IMR-90 (cell line): ENCODE results near the gene ZACN. TPM values are rescaled to one million over a fixed set of nuclear protein-coding genes. Genes with fewer than 3 reads are reported as not detected.
A peak's percentile ranks its signal among the peaks of the same experiment; 100 is the strongest.

ENCODE experiments used
- ATAC-seq: fragments of 200-7000 bp; cut with Tn5 transposase; 2 replicates; pipeline ENCODE4 v1.9.1; 2020; ENCODE audit warnings: low read depth, mild to moderate bottlenecking, moderate library complexity
- BruUV-seq: library from RNA; stranded (reverse); fragments of 400-500 nt; replicated peaks from 2 replicates; lab custom pipeline; 2021; lab: Mats Ljungman, UMichigan
- CTCF ChIA-PET: fragments of 300-600 bp; formaldehyde crosslinking; extraction: SDS; loops from one replicate; lab custom pipeline; 2021; ENCODE audit warnings: antibody characterized with exemption; lab: Yijun Ruan, JAX
- POLR2A ChIA-PET: fragments of 300-600 bp; sonication (Branson Sonifier 250); formaldehyde crosslinking; loops from one replicate; lab custom pipeline; 2022; ENCODE audit warnings: antibody characterized with exemption; ENCODE audit not compliant: unreplicated experiment; lab: Charles Lee
- DNase-seq: peaks from one replicate; pipeline ENCODE4 v3.0.0; 2013
- H2AFZ ChIP-seq: replicated peaks from 2 replicates; pipeline ENCODE3; 2013; ENCODE audit warnings: low read length, mild to moderate bottlenecking; ENCODE audit not compliant: poor library complexity
- H2AK5ac ChIP-seq: 2 replicates; pipeline ENCODE4 v1.6.1; 2013; ENCODE audit warnings: low read depth, low read length, inconsistent platforms
- H2AK9ac ChIP-seq: replicated peaks from 2 replicates; pipeline ENCODE3; 2013; ENCODE audit warnings: mild to moderate bottlenecking, low read depth, low read length, moderate library complexity; ENCODE audit not compliant: poor library complexity
- H2BK120ac ChIP-seq: 2 replicates; pipeline ENCODE4 v1.6.1; 2013; ENCODE audit warnings: low read depth, low read length, inconsistent platforms
- H2BK15ac ChIP-seq: 3 replicates; pipeline ENCODE4 v1.6.1; 2013; ENCODE audit warnings: low read depth, low read length, inconsistent platforms
- H2BK20ac ChIP-seq: 2 replicates; pipeline ENCODE4 v1.6.1; 2013; ENCODE audit warnings: low read depth, mild to moderate bottlenecking, inconsistent platforms, low read length, moderate library complexity
- H2BK5ac ChIP-seq: 2 replicates; pipeline ENCODE4 v1.6.1; 2013; ENCODE audit warnings: mild to moderate bottlenecking, low read depth, low read length, inconsistent platforms; ENCODE audit not compliant: poor library complexity, severe bottlenecking
- H3K14ac ChIP-seq: replicated peaks from 2 replicates; pipeline ENCODE4 v1.6.1; 2013; ENCODE audit warnings: low read depth, low read length, inconsistent platforms
- H3K18ac ChIP-seq: 2 replicates; pipeline ENCODE4 v1.6.1; 2013; ENCODE audit warnings: low read depth, low read length, control low read depth
- H3K23ac ChIP-seq: 2 replicates; pipeline ENCODE4 v1.6.1; 2013; ENCODE audit warnings: low read depth, low read length, inconsistent platforms
- H3K27ac ChIP-seq: 2 replicates; pipeline ENCODE4 v1.5.1; 2013; ENCODE audit warnings: mild to moderate bottlenecking, control low read depth, low read length; ENCODE audit not compliant: insufficient read depth
- H3K27me3 ChIP-seq: 2 replicates; pipeline ENCODE4 v1.6.1; 2013; ENCODE audit warnings: low read length; ENCODE audit not compliant: control insufficient read depth, insufficient read depth
- H3K36me3 ChIP-seq: 2 replicates; pipeline ENCODE4 v1.6.1; 2013; ENCODE audit warnings: low read length, mixed read lengths; ENCODE audit not compliant: control insufficient read depth, insufficient read depth
- H3K4ac ChIP-seq: 2 replicates; pipeline ENCODE4 v1.6.1; 2013; ENCODE audit warnings: low read depth, low read length, inconsistent platforms
- H3K4me1 ChIP-seq: 2 replicates; pipeline ENCODE4 v1.6.1; 2013; ENCODE audit warnings: low read length, mixed read lengths; ENCODE audit not compliant: control insufficient read depth, insufficient read depth
- H3K4me2 ChIP-seq: 2 replicates; pipeline ENCODE4 v1.6.1; 2013; ENCODE audit warnings: low read depth, mild to moderate bottlenecking, control low read depth, low read length, moderate library complexity
- H3K4me3 ChIP-seq: 2 replicates; pipeline ENCODE4 v1.5.1; 2013; ENCODE audit warnings: low read depth, mild to moderate bottlenecking, control low read depth, low read length, moderate library complexity; ENCODE audit not compliant: insufficient read depth
- H3K56ac ChIP-seq: 2 replicates; pipeline ENCODE4 v1.6.1; 2013; ENCODE audit warnings: low read length, inconsistent platforms; ENCODE audit not compliant: insufficient read depth; ENCODE audit errors: extremely low read depth
- H3K79me1 ChIP-seq, 2 experiments: 2 replicates each; pipeline ENCODE4 v1.6.1; 2013; ENCODE audit warnings: low read length in 2 of 2, inconsistent platforms in 1 of 2, low read depth in 1 of 2
- H3K9ac ChIP-seq: 2 replicates; pipeline ENCODE4 v1.6.1; 2013; ENCODE audit warnings: low read depth, low read length, control low read depth
- H3K9me1 ChIP-seq: 2 replicates; pipeline ENCODE4 v1.6.1; 2013; ENCODE audit warnings: low read length, inconsistent platforms; ENCODE audit not compliant: insufficient read depth
- H3K9me3 ChIP-seq: 2 replicates; pipeline ENCODE4 v1.6.1; 2013; ENCODE audit warnings: low read length; ENCODE audit not compliant: control insufficient read depth, insufficient read depth
- H4K20me1 ChIP-seq: 2 replicates; pipeline ENCODE4 v1.6.1; 2013; ENCODE audit warnings: low read length, inconsistent platforms; ENCODE audit not compliant: insufficient read depth
- H4K5ac ChIP-seq: 2 replicates; pipeline ENCODE4 v1.6.1; 2013; ENCODE audit warnings: mild to moderate bottlenecking, low read depth, low read length, control low read depth
- H4K8ac ChIP-seq, 2 experiments: 2 replicates each; pipeline ENCODE4 v1.6.1; 2013; ENCODE audit warnings: low read depth in 2 of 2, low read length in 2 of 2, control low read depth in 1 of 2, inconsistent platforms in 1 of 2
- H4K91ac ChIP-seq: 2 replicates; pipeline ENCODE4 v1.6.1; 2013; ENCODE audit warnings: low read depth, low read length, inconsistent platforms; ENCODE audit not compliant: insufficient read depth
- CHD1 ChIP-seq: IDR thresholded peaks from 2 replicates; pipeline ENCODE4 v1.6.1; 2012; ENCODE audit warnings: low read depth, low read length, improper control_type of control experiment
- MAFK ChIP-seq: IDR thresholded peaks from 2 replicates; pipeline ENCODE4 v1.6.1; 2012; ENCODE audit warnings: low read depth, low read length, improper control_type of control experiment
- MAZ ChIP-seq: IDR thresholded peaks from 2 replicates; pipeline ENCODE4 v1.6.1; 2012; ENCODE audit warnings: low read depth, mild to moderate bottlenecking, low read length, improper control_type of control experiment, moderate library complexity, borderline replicate concordance
- MXI1 ChIP-seq: IDR thresholded peaks from 2 replicates; pipeline ENCODE4 v1.6.1; 2012; ENCODE audit warnings: low read depth, mild to moderate bottlenecking, low read length, moderate library complexity, borderline replicate concordance
- NFE2L2 ChIP-seq: fragments of 150-350 bp; IDR thresholded peaks from 2 replicates; pipeline ENCODE4 v1.6.1; 2016; ENCODE audit warnings: low read depth, mild to moderate bottlenecking, low read length
- POLR2A ChIP-seq: IDR thresholded peaks from 2 replicates; pipeline ENCODE4 v1.6.1; 2012; ENCODE audit warnings: mild to moderate bottlenecking, low read depth, low read length
- USF2 ChIP-seq: fragments of 150-350 bp; IDR thresholded peaks from 2 replicates; pipeline ENCODE4 v1.6.1; 2017; ENCODE audit warnings: mild to moderate bottlenecking, antibody characterized with exemption, low read length, low read depth
- WGBS, 2 experiments: methylation state at CpG; one replicate each; pipeline versions ENCODE4 v1.1.5 to v1.1.7; 2013; ENCODE audit warnings: missing lambda C conversion rate in 2 of 2; ENCODE audit not compliant: insufficient read length in 1 of 2; ENCODE audit errors: extremely low coverage in 2 of 2; 5-methylcytosine and 5-hydroxymethylcytosine counted together
- dilution Hi-C: fragments of 300-500 bp; cut with HindIII; formaldehyde crosslinking; loops from one replicate; pipeline ENCODE4 v1.14.3; 2018; ENCODE audit warnings: low sequenced_read_pairs; ENCODE audit not compliant: unreplicated experiment
- in situ Hi-C: fragments of 300-500 bp; cut with MboI; formaldehyde crosslinking; loops from 3 replicates; pipeline ENCODE4 v1.14.3; 2019; ENCODE audit warnings: low sequenced_read_pairs, inconsistent platforms, mixed read lengths
- intact Hi-C: fragments of 100-400 bp; cut with micrococcal nuclease; formaldehyde crosslinking; loops from 2 replicates; pipeline ENCODE4 v1.10.0; 2022
- polyA plus RNA-seq, 3 experiments: library from polyadenylated mRNA; depleted of rRNA; stranded (reverse); fragments of >200 nt; gene quantifications; 2 replicates each; pipeline ENCODE4 v1.2.3, GENCODE V29; 2012; ENCODE audit warnings: low replicate concordance in 1 of 3
- total RNA-seq: library from RNA; depleted of rRNA; stranded (reverse); fragments of >200 nt; gene quantifications from 2 replicates; pipeline ENCODE4 v1.2.3, GENCODE V29; 2012

Gene ZACN
- total and polyA plus RNA-seq, 2 of the 4 experiments (the other 2 are of a cell fraction), result not detected

GRCh38 chr17:76071531-76072147, 7.3 kb upstream of the ZACN start (continued):
- no peak; the same call in 1 of the 2 replicates for TF ChIP-seq MXI1
- no peak for TF ChIP-seq CHD1

- Histone ChIP-seq H3K4ac (peak within 1 kb of the TSS; percentile 88), H3K14ac (peak within 1 kb of the TSS; percentile 98), H2AFZ (peak within 1 kb of the TSS; percentile 99), H2AK9ac (peak within 1 kb of the TSS; percentile 93), H3K27me3 (peaks cover 36% of the 10 kb centered on the region), H3K9me3 (no peaks in the 10 kb centered on the region), H4K20me1 (peaks cover 10% of the 10 kb centered on the region), H3K18ac (peak within 1 kb of the TSS; percentile 40; the same call in 1 of the 2 replicates), H4K8ac (peak within 1 kb of the TSS; percentile 93 to 99), H2BK120ac (peak within 1 kb of the TSS; percentile 44), H3K9me1 (peaks cover 6% of the 10 kb centered on the region), H3K4me2 (peak within 1 kb of the TSS; percentile 99), H2BK5ac (peak within 1 kb of the TSS; percentile 81), H2BK20ac (no peak within 1 kb of the TSS), H2AK5ac (peak within 1 kb of the TSS; percentile 88), H3K56ac (peak within 1 kb of the TSS; percentile 85), H4K91ac (peak within 1 kb of the TSS; percentile 88), H3K36me3 (peaks cover 5% of the 10 kb centered on the region; the same call in 1 of the 2 replicates), H4K5ac (peak within 1 kb of the TSS; percentile 88), H3K9ac (peak within 1 kb of the TSS; percentile 92), H2BK15ac (no peak within 1 kb of the TSS; the same call in 2 of the 3 replicates), H3K27ac (peak within 1 kb of the TSS; percentile 76), H3K4me1 (peaks cover 3% of the 10 kb centered on the region; the same call in 1 of the 2 replicates), H3K4me3 (peak within 1 kb of the TSS; percentile 93), H3K23ac (peak within 1 kb of the TSS; percentile 89), H3K79me1 (peaks cover 0 to 27% of the 10 kb centered on the region in 2 experiments; a peak in 3 of 4 replicates)
- in situ Hi-C loops, result no loop called here
- DNase-seq, result peak; percentile 91
- peak; percentile 100 for ATAC-seq
- POLR2A ChIA-PET, result interaction anchor here (0.7 to 1.0 kb wide), 2 partner anchors 8 to 12 kb away, joined by 3 to 4 read pairs; no protein-coding TSS in a partner anchor
- intact Hi-C loops, result loop anchor here (5.0 to 10.0 kb wide), 2 partner anchors 35 to 168 kb away; partner anchors contain the start of gene MRPL38
- dilution Hi-C loops, result no loop called here
- 0% methylated on average over 21 of the region's 57 CpGs; no CpG with 5 or more reads in 1 of the 2 experiments for WGBS, 2 experiments
- TF ChIP-seq MAFK, result no peak
- TF ChIP-seq MAZ, result peak; percentile 42; the same call in 1 of the 2 replicates
- no peak for TF ChIP-seq NFE2L2
- peak; percentile 94 for TF ChIP-seq MXI1
- peak; percentile 44; the same call in 1 of the 2 replicates for TF ChIP-seq USF2
- TF ChIP-seq CHD1, result 0 out of 2 replicates have a peak, but pooled peaks have one; percentile 65
- peak; percentile 82 for TF ChIP-seq POLR2A
- CTCF ChIA-PET, result interaction anchor here (0.6 kb wide), 1 partner anchor 58 kb away, joined by 3 read pairs; no protein-coding TSS in a partner anchor
- BruUV-seq, result no TSS peak
These were observed 6.7 kb upstream of the ZACN start, which contains the start of gene SRP68 for GRCh38 chr17:76072148-76072858. TSS of gene SRP68 (minus strand) at chr17:76072517. CDS start at chr17:76072491, 26 bp downstream.
